ENCODE measurements around the gene CADM1.

CADM1 gene

GRCh38 chr11:115206365-115207022 lies 297.7 kb downstream of the CADM1 start:
- Mint-ChIP-seq H3K27me3 (peaks cover 5% of the 10 kb centered on the region), H3K4me3 (no peak overlapping the region), H3K27ac (no peak overlapping the region), H3K4me1 (ENCODE audit: low read depth) (no peaks in the 10 kb centered on the region), H3K9me3 (no peaks in the 10 kb centered on the region), H3K36me3 (ENCODE audit: low read depth) (no peaks in the 10 kb centered on the region)

- Mint-ChIP-seq H3K4me3 (no peak overlapping the region), H3K9me3 (no peaks in the 10 kb centered on the region), H3K27ac (no peak overlapping the region), H3K4me1 (ENCODE audit: low read depth) (no peaks in the 10 kb centered on the region), H3K36me3 (ENCODE audit: low read depth) (no peaks in the 10 kb centered on the region), H3K27me3 (peaks cover 5% of the 10 kb centered on the region)
Observed at GRCh38 chr11:115202900-115203552, 301.2 kb downstream of the CADM1 start.

GRCh38 chr11:115202074-115202473 lies 302.1 kb downstream of the CADM1 start:
- H3K27me3 Mint-ChIP-seq: peaks cover 5% of the 10 kb centered on the region
- no peaks in the 10 kb centered on the region for H3K4me1 Mint-ChIP-seq (ENCODE audit: low read depth)
- no peak overlapping the region for H3K27ac Mint-ChIP-seq
- no peaks in the 10 kb centered on the region for H3K9me3 Mint-ChIP-seq
- H3K4me3 Mint-ChIP-seq: no peak overlapping the region
- H3K36me3 Mint-ChIP-seq (ENCODE audit: low read depth): no peaks in the 10 kb centered on the region

GRCh38 chr11:115201111-115201792 lies 303.0 kb downstream of the CADM1 start:
- Mint-ChIP-seq H3K4me3 (no peak overlapping the region), H3K9me3 (no peaks in the 10 kb centered on the region), H3K4me1 (ENCODE audit: low read depth) (no peaks in the 10 kb centered on the region), H3K36me3 (ENCODE audit: low read depth) (no peaks in the 10 kb centered on the region), H3K27ac (no peak overlapping the region), H3K27me3 (peaks cover 5% of the 10 kb centered on the region)

- Mint-ChIP-seq H3K27ac (no peak overlapping the region), H3K4me1 (ENCODE audit: low read depth) (no peaks in the 10 kb centered on the region), H3K9me3 (no peaks in the 10 kb centered on the region), H3K27me3 (peaks cover 5% of the 10 kb centered on the region), H3K36me3 (ENCODE audit: low read depth) (no peaks in the 10 kb centered on the region), H3K4me3 (no peak overlapping the region)
Observed at GRCh38 chr11:115199481-115200069, 304.6 kb downstream of the CADM1 start.

- Mint-ChIP-seq H3K4me1 (ENCODE audit: low read depth) (no peaks in the 10 kb centered on the region), H3K27ac (no peak overlapping the region), H3K9me3 (no peaks in the 10 kb centered on the region), H3K27me3 (peaks cover 5% of the 10 kb centered on the region), H3K36me3 (ENCODE audit: low read depth) (no peaks in the 10 kb centered on the region), H3K4me3 (no peak overlapping the region)
Observed at GRCh38 chr11:115198321-115198741, 305.9 kb downstream of the CADM1 start.

- Mint-ChIP-seq H3K9me3 (no peaks in the 10 kb centered on the region), H3K36me3 (ENCODE audit: low read depth) (no peaks in the 10 kb centered on the region), H3K4me1 (ENCODE audit: low read depth) (no peaks in the 10 kb centered on the region), H3K27me3 (no peaks in the 10 kb centered on the region), H3K27ac (no peak overlapping the region), H3K4me3 (no peak overlapping the region)
Observed at GRCh38 chr11:115197433-115197832, 306.8 kb downstream of the CADM1 start.

- no peaks in the 10 kb centered on the region for H3K9me3 Mint-ChIP-seq
- no peaks in the 10 kb centered on the region for H3K36me3 Mint-ChIP-seq (ENCODE audit: low read depth)
- no peaks in the 10 kb centered on the region for H3K4me1 Mint-ChIP-seq (ENCODE audit: low read depth)
- no peak overlapping the region for H3K27ac Mint-ChIP-seq
- H3K4me3 Mint-ChIP-seq: no peak overlapping the region
- no peaks in the 10 kb centered on the region for H3K27me3 Mint-ChIP-seq
Observed at GRCh38 chr11:115197031-115197430, 307.2 kb downstream of the CADM1 start.

- no peaks in the 10 kb centered on the region for H3K36me3 Mint-ChIP-seq (ENCODE audit: low read depth)
- H3K27me3 Mint-ChIP-seq: no peaks in the 10 kb centered on the region
- no peaks in the 10 kb centered on the region for H3K4me1 Mint-ChIP-seq (ENCODE audit: low read depth)
- peak overlapping the region; percentile 37 for H3K27ac Mint-ChIP-seq
- H3K9me3 Mint-ChIP-seq: no peaks in the 10 kb centered on the region
- peak overlapping the region; percentile 19 for H3K4me3 Mint-ChIP-seq
Observed at GRCh38 chr11:115194802-115195110, 309.5 kb downstream of the CADM1 start.

- no peaks in the 10 kb centered on the region for H3K4me1 Mint-ChIP-seq (ENCODE audit: low read depth)
- H3K4me3 Mint-ChIP-seq: peak overlapping the region; percentile 19
- H3K27me3 Mint-ChIP-seq: no peaks in the 10 kb centered on the region
- H3K27ac Mint-ChIP-seq: peak overlapping the region; percentile 37
- no peaks in the 10 kb centered on the region for H3K9me3 Mint-ChIP-seq
- H3K36me3 Mint-ChIP-seq (ENCODE audit: low read depth): no peaks in the 10 kb centered on the region
Observed at GRCh38 chr11:115193914-115194801, 310.1 kb downstream of the CADM1 start.

GRCh38 chr11:115191761-115192160 lies 312.5 kb downstream of the CADM1 start:
- Mint-ChIP-seq H3K9me3 (no peaks in the 10 kb centered on the region), H3K4me1 (ENCODE audit: low read depth) (no peaks in the 10 kb centered on the region), H3K27ac (no peak overlapping the region), H3K27me3 (peaks cover 2% of the 10 kb centered on the region), H3K36me3 (ENCODE audit: low read depth) (no peaks in the 10 kb centered on the region), H3K4me3 (no peak overlapping the region)

- no peak overlapping the region for H3K4me3 Mint-ChIP-seq
- H3K4me1 Mint-ChIP-seq (ENCODE audit: low read depth): no peaks in the 10 kb centered on the region
- H3K27ac Mint-ChIP-seq: no peak overlapping the region
- H3K27me3 Mint-ChIP-seq: peaks cover 6% of the 10 kb centered on the region
- H3K9me3 Mint-ChIP-seq: no peaks in the 10 kb centered on the region
- H3K36me3 Mint-ChIP-seq (ENCODE audit: low read depth): no peaks in the 10 kb centered on the region
Observed at GRCh38 chr11:115190196-115190595, 314.0 kb downstream of the CADM1 start.

- Mint-ChIP-seq H3K36me3 (ENCODE audit: low read depth) (no peaks in the 10 kb centered on the region), H3K27me3 (peaks cover 6% of the 10 kb centered on the region), H3K4me3 (no peak overlapping the region), H3K9me3 (no peaks in the 10 kb centered on the region), H3K4me1 (ENCODE audit: low read depth) (no peaks in the 10 kb centered on the region), H3K27ac (no peak overlapping the region)
Observed at GRCh38 chr11:115188898-115189278, 315.3 kb downstream of the CADM1 start.

GRCh38 chr11:115188188-115188897 lies 315.9 kb downstream of the CADM1 start:
- Mint-ChIP-seq H3K4me3 (no peak overlapping the region), H3K9me3 (no peaks in the 10 kb centered on the region), H3K27ac (no peak overlapping the region), H3K36me3 (ENCODE audit: low read depth) (no peaks in the 10 kb centered on the region), H3K4me1 (ENCODE audit: low read depth) (no peaks in the 10 kb centered on the region), H3K27me3 (peaks cover 6% of the 10 kb centered on the region)
